Measurements from ENCODE around the gene TNFRSF6B.

TNFRSF6B gene

DNA sequence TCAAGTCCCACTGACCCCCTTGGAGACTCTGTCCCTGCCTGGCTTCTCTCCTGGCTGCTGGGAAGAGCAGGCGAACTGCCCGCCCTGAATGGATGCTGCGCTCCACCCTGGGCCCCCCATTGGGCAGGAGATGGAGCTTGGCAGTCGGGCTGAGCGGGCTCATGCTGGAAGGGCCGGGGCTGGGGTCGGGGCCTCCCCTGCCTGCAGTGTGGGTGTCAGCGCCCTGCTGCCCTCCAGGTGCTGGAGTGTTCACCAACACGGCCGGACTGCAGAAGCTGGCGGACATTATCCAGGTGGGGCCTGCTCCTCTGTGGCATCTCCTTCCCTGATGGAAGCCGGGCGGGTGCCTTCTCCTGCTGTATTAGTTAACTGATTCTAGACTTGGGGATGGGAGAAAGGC, 16.0 kb upstream of the TNFRSF6B start:
- DNase-seq (ENCODE audit: low read depth): no peak
- TF ChIP-seq, protein P1, sequence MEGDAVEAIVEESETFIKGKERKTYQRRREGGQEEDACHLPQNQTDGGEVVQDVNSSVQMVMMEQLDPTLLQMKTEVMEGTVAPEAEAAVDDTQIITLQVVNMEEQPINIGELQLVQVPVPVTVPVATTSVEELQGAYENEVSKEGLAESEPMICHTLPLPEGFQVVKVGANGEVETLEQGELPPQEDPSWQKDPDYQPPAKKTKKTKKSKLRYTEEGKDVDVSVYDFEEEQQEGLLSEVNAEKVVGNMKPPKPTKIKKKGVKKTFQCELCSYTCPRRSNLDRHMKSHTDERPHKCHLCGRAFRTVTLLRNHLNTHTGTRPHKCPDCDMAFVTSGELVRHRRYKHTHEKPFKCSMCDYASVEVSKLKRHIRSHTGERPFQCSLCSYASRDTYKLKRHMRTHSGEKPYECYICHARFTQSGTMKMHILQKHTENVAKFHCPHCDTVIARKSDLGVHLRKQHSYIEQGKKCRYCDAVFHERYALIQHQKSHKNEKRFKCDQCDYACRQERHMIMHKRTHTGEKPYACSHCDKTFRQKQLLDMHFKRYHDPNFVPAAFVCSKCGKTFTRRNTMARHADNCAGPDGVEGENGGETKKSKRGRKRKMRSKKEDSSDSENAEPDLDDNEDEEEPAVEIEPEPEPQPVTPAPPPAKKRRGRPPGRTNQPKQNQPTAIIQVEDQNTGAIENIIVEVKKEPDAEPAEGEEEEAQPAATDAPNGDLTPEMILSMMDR (IDR thresholded peaks at IDR 0.05; ENCODE audit: insufficient read depth, low read depth, low read length, missing control alignments): no peak
- no peak overlapping the region for H3K4me3 ChIP-seq (ENCODE audit: low read depth, low read length)

DNA sequence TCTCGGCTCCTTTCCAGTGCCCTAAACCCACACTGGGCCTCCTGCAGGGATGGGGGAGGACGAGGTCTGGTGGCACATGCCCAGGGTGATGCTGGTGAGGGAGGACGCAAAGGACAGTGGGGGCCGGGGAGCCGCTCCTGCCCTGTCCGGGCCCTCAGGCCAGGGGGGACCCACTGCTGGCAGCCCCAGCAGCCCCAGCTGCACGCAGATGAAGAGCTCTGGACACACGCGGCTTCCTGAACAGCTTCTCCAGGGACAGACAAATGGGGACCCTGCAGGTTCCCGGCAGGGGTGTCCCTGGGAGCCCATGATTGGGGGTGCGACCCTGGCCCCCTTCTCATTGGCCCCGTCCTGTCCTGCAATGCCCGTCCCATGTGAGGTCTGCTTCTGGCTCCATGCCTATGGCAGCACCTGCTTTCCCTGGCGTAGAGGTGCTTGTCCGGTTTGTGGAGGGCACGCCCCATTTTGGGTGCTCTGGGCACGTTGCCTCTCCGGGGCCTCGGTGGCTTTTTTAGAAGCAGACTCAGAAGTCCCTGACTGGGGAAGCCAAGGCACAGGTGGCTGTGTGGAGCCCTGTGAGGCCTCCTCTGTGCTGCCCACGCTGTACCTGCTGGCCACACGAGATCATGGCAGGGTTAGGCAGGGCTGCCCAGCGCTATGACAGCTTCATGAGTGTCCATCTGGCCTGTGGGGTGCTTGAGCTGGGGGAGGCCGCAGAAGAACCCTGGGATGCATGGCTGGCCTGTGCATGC, 15.4 kb upstream of the TNFRSF6B start:
- H3K4me3 ChIP-seq (ENCODE audit: low read depth, low read length): no peak overlapping the region
- TF ChIP-seq, protein P1 (IDR thresholded peaks at IDR 0.05; ENCODE audit: insufficient read depth, low read depth, low read length, missing control alignments): no peak
- no peak for DNase-seq (ENCODE audit: low read depth)

DNA sequence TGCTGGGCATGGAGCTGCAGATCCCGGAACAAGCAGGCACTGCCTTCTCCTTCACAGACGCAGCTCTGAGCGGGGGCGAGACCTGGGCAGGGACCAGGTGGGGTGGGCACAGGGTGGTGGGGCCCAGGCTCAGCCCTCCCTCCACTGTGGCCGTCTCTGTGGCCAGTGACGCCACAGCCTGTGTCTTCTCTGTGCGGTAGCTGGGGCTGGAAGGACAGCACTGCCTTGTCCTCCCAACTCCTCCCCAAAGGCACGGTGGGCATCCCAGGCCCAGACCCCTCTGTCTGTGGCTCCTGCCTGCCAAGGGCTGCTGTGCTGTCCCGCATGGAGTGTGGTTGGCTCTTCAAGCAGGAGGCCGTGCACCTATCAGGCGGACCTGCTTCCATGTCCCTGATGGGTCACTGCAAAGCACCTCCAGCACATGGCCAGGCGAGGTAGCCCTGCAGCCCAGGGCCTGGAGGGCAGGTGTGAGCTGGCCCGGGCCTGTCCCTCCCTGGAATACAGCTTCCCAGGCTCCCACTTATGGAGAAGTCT, 14.8 kb upstream of the TNFRSF6B start:
- H3K4me3 ChIP-seq (ENCODE audit: low read depth, low read length): no peak overlapping the region
- TF ChIP-seq, protein P1 (IDR thresholded peaks at IDR 0.05; ENCODE audit: insufficient read depth, low read depth, low read length, missing control alignments): no peak
- DNase-seq (ENCODE audit: low read depth): no peak

GRCh38 chr20:63682384-63683139, 13.9 kb upstream of the TNFRSF6B start:
- H3K4me3 ChIP-seq (ENCODE audit: low read depth, low read length): no peak overlapping the region
- TF ChIP-seq, protein P1 (IDR thresholded peaks at IDR 0.05; ENCODE audit: insufficient read depth, low read depth, low read length, missing control alignments): no peak
- no peak for DNase-seq (ENCODE audit: low read depth)

DNA sequence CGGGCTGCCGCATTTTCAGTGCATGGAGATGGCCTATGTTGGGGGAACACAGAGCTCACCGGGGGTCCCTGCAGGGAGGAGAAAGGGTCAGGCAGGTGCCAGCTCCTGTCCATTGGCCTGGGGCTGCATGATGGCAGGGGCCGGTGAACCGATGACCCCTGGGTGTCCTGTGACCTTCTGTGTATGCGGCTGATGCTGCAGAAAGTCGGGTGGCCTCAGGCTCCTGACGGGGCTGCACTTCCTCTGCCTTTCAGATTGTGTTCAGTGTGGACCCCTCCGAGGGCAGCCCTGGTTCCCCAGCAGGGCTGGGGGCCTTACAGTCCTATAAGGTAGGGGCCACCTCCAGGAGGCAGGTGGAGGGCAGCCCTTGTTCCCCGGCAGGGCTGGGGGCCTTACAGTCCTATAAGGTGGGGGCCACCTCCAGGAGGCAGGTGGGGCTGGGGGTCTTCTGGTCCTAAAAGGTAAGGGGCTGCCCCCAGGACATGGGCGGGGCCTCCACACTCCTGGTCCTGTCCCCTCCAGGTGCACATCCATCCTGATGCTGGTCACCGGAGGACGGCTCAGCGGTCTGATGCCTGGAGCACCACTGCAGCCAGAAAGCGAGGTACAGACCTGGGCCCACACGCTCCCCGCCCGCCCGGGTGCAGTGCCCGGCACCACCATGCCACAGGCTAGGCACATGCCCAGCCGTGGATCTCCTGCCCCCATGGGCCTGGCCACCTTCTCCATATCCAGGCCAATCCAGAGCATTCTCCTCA, 11.0 kb upstream of the TNFRSF6B start:
- TF ChIP-seq, protein P1 (IDR thresholded peaks at IDR 0.05; ENCODE audit: insufficient read depth, low read depth, low read length, missing control alignments): no peak
- H3K4me3 ChIP-seq (ENCODE audit: low read depth, low read length): no peak overlapping the region
- DNase-seq (ENCODE audit: low read depth): no peak

DNA sequence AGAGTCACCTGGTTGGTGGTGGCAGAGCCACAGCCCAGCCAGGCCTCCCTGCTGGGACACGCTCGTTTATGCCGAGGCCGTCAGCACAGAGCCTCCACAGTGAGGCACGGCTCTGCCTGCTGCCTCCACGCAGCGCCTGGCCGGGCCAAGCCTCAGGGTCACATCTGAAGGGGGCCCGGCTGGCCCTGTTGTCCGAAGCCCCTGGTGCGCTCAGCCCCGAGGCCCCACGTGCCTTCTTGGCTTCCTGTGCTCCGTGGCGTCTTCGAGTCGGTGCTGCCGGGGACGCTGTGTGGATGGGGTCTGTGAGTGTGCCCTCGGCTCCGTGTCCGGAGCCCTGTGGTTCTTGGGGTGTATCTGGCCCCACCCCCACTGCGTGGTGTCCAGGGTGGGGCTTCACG, 10.4 kb upstream of the TNFRSF6B start:
- DNase-seq (ENCODE audit: low read depth): no peak
- no peak overlapping the region for H3K4me3 ChIP-seq (ENCODE audit: low read depth, low read length)

More for the DNA sequence above, 10.4 kb upstream of the TNFRSF6B start:
- TF ChIP-seq, protein P1 (IDR thresholded peaks at IDR 0.05; ENCODE audit: insufficient read depth, low read depth, low read length, missing control alignments): no peak
